Thoracic aorta (tissue), 2 donors: Measurements from ENCODE around the gene SPEM1. TPM values are rescaled to one million over a fixed set of nuclear protein-coding genes. Genes with fewer than 3 reads are reported as not detected.

Source experiments
- ATAC-seq: fragments of 150-250 bp; one replicate; pipeline ENCODE4 v1.8.0; 2017; ENCODE audit warnings: low read depth; ENCODE audit not compliant: insufficient number of reproducible peaks, low FRiP score
- DNase-seq: peaks from one replicate; pipeline ENCODE4 v3.0.0-alpha.2; 2020; ENCODE audit warnings: low spot score
- H3K27ac ChIP-seq, 2 donors: fragments of 200-600 bp; sonication (generic); 1 replicate in 1 of 2; 2 replicates in 1 of 2; pipeline ENCODE4 v1.5.1; 2016; ENCODE audit warnings: mild to moderate bottlenecking in 2 of 2, moderate library complexity in 2 of 2
- H3K27me3 ChIP-seq: fragments of 200-600 bp; sonication (generic); replicated peaks from 2 replicates; pipeline ENCODE4 v1.6.0; 2016; ENCODE audit warnings: mild to moderate bottlenecking; ENCODE audit not compliant: insufficient read depth
- H3K36me3 ChIP-seq: fragments of 200-600 bp; sonication (generic); one replicate; pipeline ENCODE4 v1.5.1; 2016
- H3K4me1 ChIP-seq, 2 donors: fragments of 200-600 bp; sonication (generic); 1 replicate in 1 of 2; 2 replicates in 1 of 2; pipeline versions ENCODE4 v1.5.1 to v1.6.0; 2016; ENCODE audit warnings: low read depth in 2 of 2, mild to moderate bottlenecking in 1 of 2; ENCODE audit not compliant: control insufficient read depth in 1 of 2
- H3K4me3 ChIP-seq: fragments of 200-600 bp; sonication (generic); 2 replicates; pipeline ENCODE4 v1.5.1; 2016; ENCODE audit warnings: mild to moderate bottlenecking
- H3K9me3 ChIP-seq: fragments of 200-600 bp; sonication (generic); 2 replicates; pipeline ENCODE4 v1.5.1; 2016
- CTCF ChIP-seq: fragments of 200-600 bp; sonication (generic); IDR thresholded peaks from one replicate; pipeline ENCODE4 v1.5.1; 2019; ENCODE audit warnings: antibody characterized with exemption
- total RNA-seq, 2 donors: library from RNA; depleted of rRNA; stranded (reverse); fragments of >200 nt; gene quantifications; one replicate each; pipeline versions ENCODE4 v1.1.0 to v1.2.3, GENCODE V29; 2016

Gene SPEM1
- total RNA-seq, 2 donors from 2014 or later = not detected

- Histone ChIP-seq H3K4me3 (no peak overlapping the region), H3K4me1 (no peaks in the 10 kb centered on the region), H3K9me3 (no peaks in the 10 kb centered on the region), H3K27ac (no peak overlapping the region), H3K27me3 (no peaks in the 10 kb centered on the region), H3K36me3 (no peaks in the 10 kb centered on the region)
- ATAC-seq (no peak), DNase-seq (no peak)
- TF ChIP-seq CTCF = no peak
These were observed 6.7 kb upstream of the SPEM1 start for GRCh38 chr17:7413346-7413985.

- DNase-seq (no peak), ATAC-seq (no peak)
- Histone ChIP-seq H3K9me3 (no peaks in the 10 kb centered on the region), H3K4me3 (no peak overlapping the region), H3K27me3 (no peaks in the 10 kb centered on the region), H3K36me3 (no peaks in the 10 kb centered on the region), H3K27ac (no peak overlapping the region), H3K4me1 (no peaks in the 10 kb centered on the region)
- TF ChIP-seq CTCF = no peak
These were observed 5.3 kb upstream of the SPEM1 start for GRCh38 chr17:7414837-7415236.

GRCh38 chr17:7415784-7416183, 4.3 kb upstream of the SPEM1 start:
- no peak for ATAC-seq
- no peak overlapping the region for H3K4me3 ChIP-seq
- no peaks in the 10 kb centered on the region for H3K36me3 ChIP-seq
- H3K9me3 ChIP-seq = no peaks in the 10 kb centered on the region
- DNase-seq = no peak
- no peaks in the 10 kb centered on the region for H3K27me3 ChIP-seq
- H3K27ac ChIP-seq = no peak overlapping the region
- no peaks in the 10 kb centered on the region for H3K4me1 ChIP-seq
- no peak for TF ChIP-seq CTCF

GRCh38 chr17:7416323-7416722, 3.8 kb upstream of the SPEM1 start:
- H3K9me3 ChIP-seq = no peaks in the 10 kb centered on the region
- H3K4me3 ChIP-seq = no peak overlapping the region
- H3K27me3 ChIP-seq = no peaks in the 10 kb centered on the region
- TF ChIP-seq CTCF = no peak
- no peaks in the 10 kb centered on the region for H3K4me1 ChIP-seq
- DNase-seq = no peak
- no peaks in the 10 kb centered on the region for H3K36me3 ChIP-seq
- no peak for ATAC-seq
- no peak overlapping the region for H3K27ac ChIP-seq

- H3K36me3 ChIP-seq = no peaks in the 10 kb centered on the region
- no peak for TF ChIP-seq CTCF
- DNase-seq = no peak
These were observed 3.0 kb upstream of the SPEM1 start for GRCh38 chr17:7417056-7417655.

More at GRCh38 chr17:7417056-7417655, 3.0 kb upstream of the SPEM1 start:
- Histone ChIP-seq H3K4me1 (no peaks in the 10 kb centered on the region), H3K4me3 (no peak overlapping the region), H3K9me3 (no peaks in the 10 kb centered on the region), H3K27ac (no peak overlapping the region), H3K27me3 (no peaks in the 10 kb centered on the region)
- ATAC-seq = no peak
